A549 (cell line): ENCODE results near the gene ATRN. TPM values are rescaled to one million over a fixed set of nuclear protein-coding genes. Genes with fewer than 3 reads are reported as not detected.

ENCODE experiments used
- ATAC-seq, 2 experiments: fragments of 200-7000 bp in 1 of 2; fragments of >200 bp in 1 of 2; cut with Nextera tagmentation in 1 of 2; cut with Tn5 transposase in 1 of 2; 3 replicates each; pipeline versions ENCODE4 v1.8.0 to v1.9.1; 2018 to 2020; ENCODE audit warnings: mild to moderate bottlenecking in 1 of 2, moderate library complexity in 1 of 2
- CTCF ChIA-PET: fragments of 300-600 bp; sonication (Branson Sonifier 250); formaldehyde crosslinking; extraction: SDS; loops from one replicate; lab custom pipeline; 2021; ENCODE audit warnings: antibody characterized with exemption, inconsistent platforms; lab: Yijun Ruan, JAX
- POLR2A ChIA-PET: fragments of 350-600 bp; formaldehyde crosslinking; extraction: SDS; loops from one replicate; lab custom pipeline; 2021; ENCODE audit warnings: antibody characterized with exemption, inconsistent platforms; lab: Yijun Ruan, JAX
- DNase-seq, 2 experiments: peaks; one replicate each; pipeline versions ENCODE4 v3.0.0 to v3.0.0-alpha.2; 2011 to 2016; ENCODE audit warnings: low read depth in 1 of 2, low spot score in 1 of 2
- FAIRE-seq: peaks from 2 replicates; lab custom pipeline; 2011; peaks lifted over from hg19 to GRCh38; lab: Jason Lieb, UNC
- H3K27ac ChIP-seq, 2 experiments: fragments of >200 bp; sonication (Bioruptor Twin); formaldehyde crosslinking; 3 replicates each; pipeline ENCODE4 v1.5.1; 2016 to 2017
- H3K4me1 ChIP-seq: fragments of >200 bp; sonication (Bioruptor Twin); formaldehyde crosslinking; 3 replicates; pipeline ENCODE4 v1.6.1; 2016
- H3K4me2 ChIP-seq: fragments of >200 bp; sonication (Bioruptor Twin); formaldehyde crosslinking; 3 replicates; pipeline ENCODE4 v1.6.1; 2016
- H3K4me3 ChIP-seq: fragments of >200 bp; sonication (Bioruptor Twin); formaldehyde crosslinking; 3 replicates; pipeline ENCODE4 v1.5.1; 2016
- H3K9me3 ChIP-seq: fragments of >200 bp; sonication (Bioruptor Twin); formaldehyde crosslinking; 3 replicates; pipeline ENCODE4 v1.6.1; 2016
- CEBPB ChIP-seq, 2 experiments: fragments of >200 bp in 1 of 2; sonication (Bioruptor Twin) in 1 of 2; formaldehyde crosslinking in 1 of 2; IDR thresholded peaks; 2 replicates each; pipeline ENCODE4 v1.6.1; 2012 to 2016
- EHMT2 ChIP-seq: fragments of 200-600 bp; sonication (generic); IDR thresholded peaks from 2 replicates; pipeline ENCODE4 v1.6.1; 2016; ENCODE audit warnings: antibody characterized with exemption, low read depth, mild to moderate bottlenecking, moderate library complexity
- FOSL2 ChIP-seq, 2 experiments: fragments of 450-650 bp in 1 of 2; fragments of >200 bp in 1 of 2; sonication (Bioruptor Twin) in 1 of 2; formaldehyde crosslinking; IDR thresholded peaks; 2 replicates each; pipeline versions ENCODE4 v1.5.0 to v1.6.1; 2016 to 2020; ENCODE audit warnings: mild to moderate bottlenecking in 1 of 2, moderate library complexity in 1 of 2
- HES2 ChIP-seq: fragments of >200 bp; sonication (Bioruptor Twin); formaldehyde crosslinking; IDR thresholded peaks from 2 replicates; pipeline ENCODE4 v1.6.1; 2016
- HEYL ChIP-seq: fragments of 250-450 bp; sonication (Bioruptor Pico); IDR thresholded peaks from 2 replicates; pipeline ENCODE4 v1.8.0; 2021; ENCODE audit warnings: mild to moderate bottlenecking, moderate library complexity
- HOXA7 ChIP-seq: fragments of 250-450 bp; sonication (Bioruptor Pico); IDR thresholded peaks from 2 replicates; pipeline ENCODE4 v1.5.0; 2020; ENCODE audit warnings: mild to moderate bottlenecking, moderate library complexity
- HOXB13 ChIP-seq: fragments of 250-450 bp; sonication (Bioruptor Pico); IDR thresholded peaks from 2 replicates; pipeline ENCODE4 v1.5.0; 2020; ENCODE audit warnings: low read depth, mild to moderate bottlenecking, moderate library complexity
- HOXB5 ChIP-seq: fragments of 250-450 bp; sonication (Bioruptor Pico); IDR thresholded peaks from 2 replicates; pipeline ENCODE4 v1.5.0; 2020; ENCODE audit warnings: mild to moderate bottlenecking, moderate library complexity
- KDM5A ChIP-seq: fragments of 200-600 bp; sonication (generic); IDR thresholded peaks from 2 replicates; pipeline ENCODE4 v1.6.1; 2016; ENCODE audit warnings: antibody characterized with exemption, mild to moderate bottlenecking
- MYC ChIP-seq: IDR thresholded peaks from 2 replicates; pipeline ENCODE4 v1.6.1; 2012; ENCODE audit warnings: mild to moderate bottlenecking, inconsistent platforms, low read length, improper control_type of control experiment, borderline replicate concordance
- NR3C1 ChIP-seq: fragments of >200 bp; sonication (Bioruptor Twin); formaldehyde crosslinking; IDR thresholded peaks from 3 replicates; pipeline ENCODE4 v1.6.1; 2017
- PHF8 ChIP-seq: fragments of 200-600 bp; sonication (generic); IDR thresholded peaks from 2 replicates; pipeline ENCODE4 v1.6.1; 2016; ENCODE audit warnings: low read depth, mild to moderate bottlenecking, antibody characterized with exemption, moderate library complexity, borderline replicate concordance
- RARB ChIP-seq: fragments of 250-450 bp; sonication (Bioruptor Pico); IDR thresholded peaks from 2 replicates; pipeline ENCODE4 v1.8.0; 2021; ENCODE audit warnings: mild to moderate bottlenecking, moderate library complexity
- USF2 ChIP-seq: fragments of 450-650 bp; IDR thresholded peaks from 2 replicates; pipeline ENCODE4 v1.6.1; 2014; ENCODE audit warnings: antibody characterized with exemption
- ZNF302 ChIP-seq: fragments of 250-450 bp; sonication (Bioruptor Pico); IDR thresholded peaks from 2 replicates; pipeline ENCODE4 v1.9.0; 2021; ENCODE audit warnings: inconsistent platforms, mild to moderate bottlenecking, moderate library complexity
- WGBS: methylation state at CpG from one replicate; pipeline ENCODE4 v1.1.6; 2017; ENCODE audit errors: missing lambda C conversion rate; 5-methylcytosine and 5-hydroxymethylcytosine counted together
- polyA plus RNA-seq, 4 experiments: library from polyadenylated mRNA; depleted of rRNA in 3 of 4; stranded (reverse); fragments of >200 nt; fragmentation: RNase III in 1 of 4; extraction: RNeasy Plus Mini Kit Qiagen cat#74134 plus additional on column Dnase treatment in 1 of 4; gene quantifications; 2 replicates in 3 of 4; 3 replicates in 1 of 4; pipeline ENCODE4 v1.2.3, GENCODE V29; 2011 to 2017

The ATRN gene
- polyA plus RNA-seq, 2 of the 4 experiments (the other 2 are of a cell fraction) = 21.3 to 58.7 TPM

GRCh38 chr20:3686421-3686820 is 215.6 kb downstream of the ATRN start:
- H3K4me2 ChIP-seq = peak overlapping the region; percentile 14; the same call in 1 of the 3 replicates
- H3K4me3 ChIP-seq = no peak overlapping the region
- POLR2A ChIA-PET = interaction anchor here (1.3 kb wide), 1 partner anchor 81 kb away, joined by 3 read pairs; the partner anchor contains the start of gene ADISSP
- H3K27ac ChIP-seq = no peak overlapping the region
- TF ChIP-seq ZNF302 (no peak), PHF8 (no peak), MYC (no peak), HES2 (no peak), RARB (CRISPR knock-in tag) (no peak), NR3C1 (no peak), HOXB5 (CRISPR knock-in tag) (no peak), HEYL (no peak)
- TF ChIP-seq, all 56 proteins: peak for 0
- no peak for ATAC-seq
- no peaks in the 10 kb centered on the region for H3K9me3 ChIP-seq
- DNase-seq = no peak
- 81% methylated on average over 7 of the region's 7 CpGs for WGBS
- CTCF ChIA-PET = interaction anchor here (0.6 to 61.5 kb wide), 7 partner anchors 6 to 835 kb away, joined by 3 to 2233 read pairs (median 4); partner anchors contain the start of genes ADAM33, ADISSP, HSPA12B and SIGLEC1
- H3K4me1 ChIP-seq = peaks cover 8% of the 10 kb centered on the region; the same call in 2 of the 3 replicates
- no peak for FAIRE-seq

- ATAC-seq (peak in 1 of 2 experiments; percentile 32; a peak in 3 of 6 replicates), FAIRE-seq (no peak), DNase-seq (no peak)
- H3K27ac ChIP-seq = 0 out of 6 replicates have a peak overlapping the region, but pooled peaks of 1 of the 2 experiments have one; percentile 3
- H3K4me3 ChIP-seq = no peak overlapping the region
- WGBS = 60% methylated on average over 9 of the region's 9 CpGs
- TF ChIP-seq KDM5A (no peak), FOSL2 (IDR thresholded peaks at IDR 0.05) (no peak), FOSL2 (CRISPR knock-in tag; IDR thresholded peaks at IDR 0.05) (no peak), CEBPB (IDR thresholded peaks at IDR 0.05) (peak in 1 of 2 experiments; percentile 50; a peak in 2 of 4 replicates)
- peak overlapping the region; percentile 14; the same call in 1 of the 3 replicates for H3K4me2 ChIP-seq
- ChIA-PET POLR2A (interaction anchor here (1.3 kb wide), 1 partner anchor 81 kb away, joined by 3 read pairs; the partner anchor contains the start of gene ADISSP), CTCF (interaction anchor here (0.6 to 61.5 kb wide), 8 partner anchors 6 to 835 kb away, joined by 3 to 2233 read pairs (median 4); partner anchors contain the start of genes ADAM33, ADISSP, HSPA12B and SIGLEC1)
- no peaks in the 10 kb centered on the region for H3K9me3 ChIP-seq
- peaks cover 8% of the 10 kb centered on the region; the same call in 2 of the 3 replicates for H3K4me1 ChIP-seq
Measured at GRCh38 chr20:3686867-3687321, 216.1 kb downstream of the ATRN start.

GRCh38 chr20:3687655-3688054 is 216.8 kb downstream of the ATRN start:
- POLR2A ChIA-PET = interaction anchor here (1.3 kb wide), 1 partner anchor 80 kb away, joined by 3 read pairs; the partner anchor contains the start of gene ADISSP

GRCh38 chr20:3689978-3690377 is 219.2 kb downstream of the ATRN start:
- ATAC-seq = no peak
- CTCF ChIA-PET = interaction anchor here (17.2 to 61.5 kb wide), 2 partner anchors 9 to 48 kb away, joined by 187 to 2233 read pairs; partner anchors contain the start of genes ADAM33, ADISSP, HSPA12B and SIGLEC1
- Histone ChIP-seq H3K9me3 (no peaks in the 10 kb centered on the region), H3K4me2 (no peak overlapping the region), H3K4me3 (no peak overlapping the region), H3K27ac (no peak overlapping the region), H3K4me1 (peaks cover 8% of the 10 kb centered on the region; the same call in 2 of the 3 replicates)
- 69% methylated on average over 10 of the region's 11 CpGs for WGBS
- no peak for FAIRE-seq
- TF ChIP-seq HOXB13 (CRISPR knock-in tag) (no peak), HOXA7 (CRISPR knock-in tag) (no peak)
- no peak for DNase-seq
- POLR2A ChIA-PET = no interaction called here

More at GRCh38 chr20:3687655-3688054, 216.8 kb downstream of the ATRN start:
- Histone ChIP-seq H3K9me3 (no peaks in the 10 kb centered on the region), H3K27ac (no peak overlapping the region), H3K4me2 (no peak overlapping the region), H3K4me3 (no peak overlapping the region), H3K4me1 (peaks cover 8% of the 10 kb centered on the region; the same call in 2 of the 3 replicates)
- CTCF ChIA-PET = interaction anchor here (0.9 to 61.5 kb wide), 8 partner anchors 7 to 167 kb away, joined by 3 to 2233 read pairs (median 5); partner anchors contain the start of genes ADAM33, ADISSP, HSPA12B and SIGLEC1
- FAIRE-seq = peak; percentile 96
- peak; percentile 83 for TF ChIP-seq USF2
- no peak for TF ChIP-seq EHMT2
- WGBS = 33% methylated on average over 2 of the region's 2 CpGs
- peak; percentile 67 to 69 for DNase-seq
- ATAC-seq = peak; percentile 62 to 87; a peak in 5 of 6 replicates
